Astrocyte (in vitro differentiated cells and primary cell): ENCODE measurements around the gene ABCA5.
"Not testable (repeated sequence)": the region's sequence is repeated elsewhere in the genome, so short reads cannot be mapped to it uniquely, and the experiment has no call there.

Source experiments
- CTCF ChIP-seq: IDR thresholded peaks from 2 replicates; pipeline ENCODE4 v1.5.1; 2011; ENCODE audit warnings: low read depth, mild to moderate bottlenecking, inconsistent platforms, low read length, moderate library complexity; ENCODE audit not compliant: insufficient read depth
- EZH2 ChIP-seq: IDR thresholded peaks from 2 replicates; pipeline ENCODE4 v1.6.1; 2012; ENCODE audit warnings: mild to moderate bottlenecking, low read length, inconsistent platforms; ENCODE audit not compliant: insufficient read depth

- not testable (repeated sequence) for TF ChIP-seq CTCF, EZH2
Observed at GRCh38 chr17:69298120-69298722, 28.7 kb downstream of the ABCA5 start.
